T-helper 2 cell treated with Interferon-gamma antibody and Interleukin-4, amounts not matched to agents 5 μg/mL and 100 μg/mL, for 36 hours (primary cell): ENCODE results near the gene BACH2.
A peak's percentile ranks its signal among the peaks of the same experiment; 100 is the strongest.

Experiments
- DNase-seq: peaks from one replicate; pipeline ENCODE4 v3.0.0; 2021; ENCODE audit warnings: low spot score
- H3K27ac Mint-ChIP-seq: one replicate; pipeline ENCODE4 v1.8.0; 2021; ENCODE audit warnings: mild to moderate bottlenecking, mixed read lengths
- H3K27me3 Mint-ChIP-seq: one replicate; pipeline ENCODE4 v1.8.0; 2021; ENCODE audit warnings: low read depth, mixed read lengths
- H3K36me3 Mint-ChIP-seq: one replicate; pipeline ENCODE4 v1.8.0; 2021; ENCODE audit warnings: low read depth, mixed read lengths
- H3K4me1 Mint-ChIP-seq: one replicate; pipeline ENCODE4 v1.8.0; 2021; ENCODE audit warnings: low read depth, mixed read lengths
- H3K4me3 Mint-ChIP-seq: one replicate; pipeline ENCODE4 v1.8.0; 2022; ENCODE audit warnings: mild to moderate bottlenecking, moderate library complexity, mixed read lengths
- H3K9me3 Mint-ChIP-seq: one replicate; pipeline ENCODE4 v1.8.0; 2021; ENCODE audit warnings: mixed read lengths

Gene BACH2

DNA sequence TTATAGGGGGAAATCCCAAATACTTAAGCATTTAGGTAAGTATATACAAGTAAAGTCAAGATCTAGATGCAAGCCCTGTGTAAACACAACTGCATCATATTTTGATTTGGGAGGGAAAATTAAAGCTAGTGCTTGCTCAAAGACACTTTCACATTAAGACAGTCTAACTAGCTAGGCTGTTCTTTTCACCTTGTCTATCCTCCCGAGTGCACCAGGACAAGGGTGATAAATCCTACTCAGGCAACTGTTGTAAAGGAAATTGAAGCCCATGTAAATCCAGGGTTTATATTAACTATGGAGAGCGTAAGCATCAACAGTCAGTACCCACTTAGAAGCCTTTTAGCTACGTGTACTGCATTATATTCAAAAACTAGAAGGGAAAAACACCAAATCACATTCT, 19.3 kb upstream of the BACH2 start:
- Mint-ChIP-seq H3K4me1 (peaks cover 15% of the 10 kb centered on the region), H3K9me3 (no peaks in the 10 kb centered on the region), H3K27ac (no peak overlapping the region), H3K27me3 (peaks cover 13% of the 10 kb centered on the region), H3K4me3 (no peak overlapping the region), H3K36me3 (no peaks in the 10 kb centered on the region)
- no peak for DNase-seq

DNA sequence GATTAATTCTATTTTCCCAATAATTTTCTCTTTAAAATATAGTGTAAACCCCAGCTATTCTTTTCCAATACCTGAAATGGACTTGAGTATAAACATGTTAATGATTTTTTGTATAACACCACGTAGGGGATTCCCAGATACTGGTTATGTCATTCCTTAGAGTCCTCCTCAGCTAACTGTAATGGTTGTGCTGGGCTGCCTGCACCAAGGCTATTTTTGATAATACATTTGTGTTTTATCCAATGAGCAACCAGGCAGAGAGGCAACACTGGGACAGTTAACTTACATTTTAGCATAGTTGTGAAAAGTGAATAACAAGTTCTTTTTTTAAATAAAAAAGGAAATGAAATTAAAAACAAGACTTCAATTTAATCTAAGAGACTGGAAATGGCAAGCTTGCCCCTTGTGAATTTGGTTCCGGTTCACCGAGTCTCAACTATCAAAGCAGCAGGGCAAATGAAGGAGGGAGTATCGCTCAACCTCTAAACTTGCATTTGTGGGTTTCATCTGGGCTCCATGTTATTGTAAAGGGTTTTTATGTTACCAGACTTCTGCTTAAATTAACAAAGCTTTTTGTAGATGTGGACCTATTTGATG, 18.8 kb upstream of the BACH2 start:
- Mint-ChIP-seq H3K27me3 (peaks cover 14% of the 10 kb centered on the region), H3K27ac (no peak overlapping the region), H3K4me3 (no peak overlapping the region), H3K4me1 (peaks cover 12% of the 10 kb centered on the region), H3K36me3 (no peaks in the 10 kb centered on the region), H3K9me3 (no peaks in the 10 kb centered on the region)
- DNase-seq = no peak

DNA sequence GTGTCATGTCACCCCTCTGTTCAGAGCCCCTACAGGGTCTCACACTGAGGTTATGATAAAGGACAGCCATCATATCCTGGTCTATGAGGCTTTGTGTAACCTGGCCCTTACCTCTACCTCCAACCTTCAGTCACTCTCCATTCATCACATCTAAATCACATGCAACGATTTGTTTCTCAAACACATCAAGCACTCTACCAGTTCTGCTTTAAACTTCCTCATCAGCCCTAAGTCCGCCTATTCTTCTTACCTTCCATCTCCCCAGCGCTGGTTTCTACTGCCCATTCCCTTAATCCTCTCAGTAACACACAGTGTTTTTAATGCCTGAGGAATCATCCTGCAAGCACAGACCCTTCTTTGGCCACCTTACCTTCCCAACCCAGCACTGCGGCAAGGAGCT, 17.9 kb upstream of the BACH2 start:
- Mint-ChIP-seq H3K4me1 (peaks cover 9% of the 10 kb centered on the region), H3K27ac (no peak overlapping the region), H3K4me3 (no peak overlapping the region), H3K36me3 (no peaks in the 10 kb centered on the region), H3K9me3 (no peaks in the 10 kb centered on the region), H3K27me3 (peaks cover 19% of the 10 kb centered on the region)
- no peak for DNase-seq

- Mint-ChIP-seq H3K4me1 (peaks cover 1% of the 10 kb centered on the region), H3K36me3 (no peaks in the 10 kb centered on the region), H3K27me3 (peaks cover 23% of the 10 kb centered on the region), H3K27ac (no peak overlapping the region), H3K4me3 (no peak overlapping the region), H3K9me3 (no peaks in the 10 kb centered on the region)
- DNase-seq = no peak
Measured at GRCh38 chr6:90311569-90311968, 14.9 kb upstream of the BACH2 start.

GRCh38 chr6:90305800-90306448, 9.3 kb upstream of the BACH2 start:
- no peak overlapping the region for H3K27ac Mint-ChIP-seq
- no peaks in the 10 kb centered on the region for H3K36me3 Mint-ChIP-seq
- no peaks in the 10 kb centered on the region for H3K9me3 Mint-ChIP-seq
- peaks cover 9% of the 10 kb centered on the region for H3K4me1 Mint-ChIP-seq
- peaks cover 42% of the 10 kb centered on the region for H3K27me3 Mint-ChIP-seq
- H3K4me3 Mint-ChIP-seq = no peak overlapping the region
- no peak for DNase-seq

- Mint-ChIP-seq H3K4me1 (peaks cover 7% of the 10 kb centered on the region), H3K36me3 (no peaks in the 10 kb centered on the region), H3K27me3 (peaks cover 48% of the 10 kb centered on the region), H3K4me3 (no peak overlapping the region), H3K9me3 (no peaks in the 10 kb centered on the region), H3K27ac (no peak overlapping the region)
- no peak for DNase-seq
Measured at GRCh38 chr6:90304308-90304707, 7.7 kb upstream of the BACH2 start.

GRCh38 chr6:90303039-90303438, 6.4 kb upstream of the BACH2 start:
- H3K9me3 Mint-ChIP-seq = no peaks in the 10 kb centered on the region
- no peak for DNase-seq
- no peaks in the 10 kb centered on the region for H3K36me3 Mint-ChIP-seq
- H3K27ac Mint-ChIP-seq = no peak overlapping the region
- H3K27me3 Mint-ChIP-seq = peaks cover 57% of the 10 kb centered on the region
- H3K4me3 Mint-ChIP-seq = no peak overlapping the region
- peaks cover 7% of the 10 kb centered on the region for H3K4me1 Mint-ChIP-seq

GRCh38 chr6:90302320-90302719, 5.7 kb upstream of the BACH2 start:
- no peaks in the 10 kb centered on the region for H3K9me3 Mint-ChIP-seq
- H3K4me1 Mint-ChIP-seq = peaks cover 10% of the 10 kb centered on the region
- no peak for DNase-seq
- no peak overlapping the region for H3K4me3 Mint-ChIP-seq
- peaks cover 59% of the 10 kb centered on the region for H3K27me3 Mint-ChIP-seq
- H3K27ac Mint-ChIP-seq = no peak overlapping the region
- H3K36me3 Mint-ChIP-seq = no peaks in the 10 kb centered on the region

DNA sequence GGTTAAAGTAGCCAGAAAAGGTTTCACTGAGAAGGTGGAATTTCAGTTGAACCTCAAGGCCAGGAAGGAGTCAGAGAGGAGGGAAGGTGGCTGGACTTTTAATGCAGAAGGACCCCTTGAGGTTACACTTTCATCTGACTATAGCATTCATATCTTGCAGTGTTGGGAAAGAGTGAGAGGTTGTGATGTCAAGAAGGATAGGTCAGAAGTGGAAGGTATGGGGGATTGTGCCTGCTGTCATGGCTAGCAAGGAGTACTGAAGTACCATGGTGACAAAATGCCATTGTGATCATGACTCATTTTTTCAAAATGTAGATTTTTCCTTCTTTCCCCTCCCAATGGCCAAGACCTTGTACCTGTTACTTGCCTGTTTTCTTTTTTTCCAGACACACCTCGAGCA, 5.2 kb upstream of the BACH2 start:
- H3K4me1 Mint-ChIP-seq = peaks cover 10% of the 10 kb centered on the region
- no peaks in the 10 kb centered on the region for H3K9me3 Mint-ChIP-seq
- H3K27me3 Mint-ChIP-seq = peaks cover 57% of the 10 kb centered on the region
- no peak overlapping the region for H3K27ac Mint-ChIP-seq
- H3K4me3 Mint-ChIP-seq = no peak overlapping the region
- no peaks in the 10 kb centered on the region for H3K36me3 Mint-ChIP-seq
- DNase-seq = no peak

DNA sequence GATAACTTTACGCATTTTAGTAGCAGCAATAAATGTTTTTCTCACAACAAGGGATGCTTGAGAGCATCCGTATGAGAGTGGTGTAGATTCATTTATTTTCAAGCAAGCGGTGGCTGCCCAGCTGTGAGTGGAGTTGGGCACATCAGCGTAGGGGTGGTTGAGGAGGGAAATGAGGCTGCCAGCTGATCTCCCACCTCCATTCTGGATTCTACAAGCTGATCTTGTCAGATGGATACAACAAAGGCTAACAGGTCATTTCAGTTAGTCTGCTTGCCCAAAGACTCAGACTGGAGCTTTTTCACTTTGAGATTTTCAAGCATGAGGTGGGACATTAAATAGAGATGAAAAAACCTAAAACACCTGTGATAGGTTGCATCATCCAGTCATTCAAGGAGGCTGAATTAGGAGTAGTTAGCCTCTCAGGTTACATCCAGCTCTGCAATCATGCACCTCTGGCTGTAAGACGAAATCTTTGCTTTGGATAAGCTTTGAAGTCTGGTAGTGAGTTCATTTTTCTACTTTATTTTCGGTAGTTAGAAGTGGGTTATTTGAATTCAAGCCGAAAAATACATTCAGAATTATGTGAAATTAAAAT, 1.9 kb upstream of the BACH2 start:
- Mint-ChIP-seq H3K27me3 (peaks cover 35% of the 10 kb centered on the region), H3K27ac (no peak overlapping the region), H3K36me3 (peaks cover 9% of the 10 kb centered on the region), H3K4me3 (no peak overlapping the region), H3K4me1 (peaks cover 19% of the 10 kb centered on the region), H3K9me3 (no peaks in the 10 kb centered on the region)
- no peak for DNase-seq

DNA sequence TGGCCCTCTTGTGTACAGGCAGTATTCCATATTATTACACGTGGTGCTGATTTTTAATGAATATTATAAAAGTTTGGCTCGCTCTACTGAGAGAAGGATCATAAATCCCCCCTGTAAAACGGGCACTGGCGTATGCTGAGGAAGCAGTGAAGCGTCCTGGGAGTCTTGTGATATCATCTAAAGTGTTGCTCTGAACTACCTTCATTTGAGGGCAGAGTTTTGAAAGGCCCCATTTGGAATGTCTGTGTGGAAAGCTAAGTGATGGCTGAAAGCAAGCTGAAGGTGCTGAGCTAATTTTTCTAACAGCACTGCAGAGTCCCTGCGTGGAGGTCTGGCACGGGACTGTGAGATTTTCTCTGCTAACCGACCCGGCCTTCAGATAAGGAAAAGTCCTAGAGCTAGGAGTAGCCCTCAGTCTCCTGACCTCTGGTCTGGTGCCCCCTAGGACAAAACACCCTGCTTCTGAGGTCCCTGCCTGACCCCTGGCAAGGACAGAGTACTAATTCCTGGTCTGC, 1.3 kb upstream of the BACH2 start:
- peaks cover 9% of the 10 kb centered on the region for H3K36me3 Mint-ChIP-seq
- H3K9me3 Mint-ChIP-seq = no peaks in the 10 kb centered on the region
- peak overlapping the region; percentile 56 for H3K27ac Mint-ChIP-seq
- DNase-seq = no peak
- peak overlapping the region; percentile 61 for H3K4me3 Mint-ChIP-seq
- peaks cover 29% of the 10 kb centered on the region for H3K27me3 Mint-ChIP-seq
- peaks cover 22% of the 10 kb centered on the region for H3K4me1 Mint-ChIP-seq

GRCh38 chr6:90297115-90297866, 648 bp upstream of the BACH2 start:
- Mint-ChIP-seq H3K9me3 (no peaks in the 10 kb centered on the region), H3K27me3 (peaks cover 27% of the 10 kb centered on the region), H3K36me3 (peaks cover 9% of the 10 kb centered on the region), H3K27ac (peak overlapping the region; percentile 56), H3K4me3 (peak overlapping the region; percentile 61), H3K4me1 (peaks cover 28% of the 10 kb centered on the region)
- DNase-seq = no peak

DNA sequence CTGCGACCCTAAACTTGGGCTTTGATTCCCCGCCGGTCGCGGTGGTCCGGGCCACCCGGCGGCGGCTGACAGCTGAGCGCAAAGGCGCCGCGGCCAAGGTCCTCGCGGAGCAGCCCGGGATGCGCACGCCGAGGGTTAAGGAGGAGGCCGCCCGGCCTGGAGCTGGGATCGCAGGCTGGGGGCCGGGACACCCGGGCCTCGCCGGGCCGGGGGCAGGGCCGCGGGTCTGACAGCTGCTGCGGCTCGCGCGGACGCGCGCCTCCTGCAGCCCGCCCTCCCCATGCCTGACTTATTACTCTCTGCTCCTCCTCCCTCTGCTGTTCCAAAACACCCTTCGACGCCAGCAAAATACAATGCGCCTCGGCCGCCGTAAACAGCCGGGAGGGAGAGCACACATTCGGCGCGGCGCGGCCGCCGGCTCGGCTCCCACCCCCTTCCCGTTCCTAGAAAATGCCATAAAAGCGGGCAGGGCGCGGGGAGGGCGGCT, 746 bp downstream of the BACH2 start:
- peaks cover 23% of the 10 kb centered on the region for H3K27me3 Mint-ChIP-seq
- H3K36me3 Mint-ChIP-seq = peaks cover 19% of the 10 kb centered on the region
- peak overlapping the region; percentile 89 for H3K27ac Mint-ChIP-seq
- peak; percentile 77 for DNase-seq
- H3K9me3 Mint-ChIP-seq = no peaks in the 10 kb centered on the region
- H3K4me1 Mint-ChIP-seq = peaks cover 42% of the 10 kb centered on the region
- H3K4me3 Mint-ChIP-seq = peak overlapping the region; percentile 92
